ENCODE results near the gene ESPNL. TPM values are rescaled to one million over a fixed set of nuclear protein-coding genes. Genes with fewer than 3 reads are reported as not detected.
"Not testable (repeated sequence)": the region's sequence is repeated elsewhere in the genome, so short reads cannot be mapped to it uniquely, and the experiment has no call there.

The ESPNL gene
- total RNA-seq, 1 experiment from 2014 or later = 1.0 TPM

- H2AFZ ChIP-seq (ENCODE audit: low read length) = no peak overlapping the region
- H3K9ac ChIP-seq (ENCODE audit: low read length) = no peak overlapping the region
- H3K4me2 ChIP-seq (ENCODE audit: low read depth, low read length, poor library complexity, severe bottlenecking) = no peak overlapping the region
- H3K36me3 ChIP-seq (ENCODE audit: insufficient read depth, low read length) = no peaks in the 10 kb centered on the region; the same call in 1 of the 2 replicates
- H3K4me1 ChIP-seq (ENCODE audit: low read length) = peaks cover under 1% of the 10 kb centered on the region; the same call in 1 of the 2 replicates
- H3K79me2 ChIP-seq (ENCODE audit: low read length) = no peaks in the 10 kb centered on the region
- no peaks in the 10 kb centered on the region for H3K9me2 ChIP-seq (replicated peaks; ENCODE audit: insufficient read depth, low read length)
- H4K20me1 ChIP-seq (ENCODE audit: insufficient read depth, low read depth, low read length) = no peaks in the 10 kb centered on the region
- H3K4me3 ChIP-seq (ENCODE audit: low read length) = no peak overlapping the region
- H3K9me3 ChIP-seq (ENCODE audit: low read length) = peaks cover 10% of the 10 kb centered on the region; the same call in 1 of the 2 replicates
- H3K27ac ChIP-seq (ENCODE audit: low read length) = no peak overlapping the region
- no peak for DNase-seq
- H3K27me3 ChIP-seq (ENCODE audit: low read length) = no peaks in the 10 kb centered on the region
Measured at GRCh38 chr2:238114331-238114841, 14.2 kb downstream of the ESPNL start.

DNA sequence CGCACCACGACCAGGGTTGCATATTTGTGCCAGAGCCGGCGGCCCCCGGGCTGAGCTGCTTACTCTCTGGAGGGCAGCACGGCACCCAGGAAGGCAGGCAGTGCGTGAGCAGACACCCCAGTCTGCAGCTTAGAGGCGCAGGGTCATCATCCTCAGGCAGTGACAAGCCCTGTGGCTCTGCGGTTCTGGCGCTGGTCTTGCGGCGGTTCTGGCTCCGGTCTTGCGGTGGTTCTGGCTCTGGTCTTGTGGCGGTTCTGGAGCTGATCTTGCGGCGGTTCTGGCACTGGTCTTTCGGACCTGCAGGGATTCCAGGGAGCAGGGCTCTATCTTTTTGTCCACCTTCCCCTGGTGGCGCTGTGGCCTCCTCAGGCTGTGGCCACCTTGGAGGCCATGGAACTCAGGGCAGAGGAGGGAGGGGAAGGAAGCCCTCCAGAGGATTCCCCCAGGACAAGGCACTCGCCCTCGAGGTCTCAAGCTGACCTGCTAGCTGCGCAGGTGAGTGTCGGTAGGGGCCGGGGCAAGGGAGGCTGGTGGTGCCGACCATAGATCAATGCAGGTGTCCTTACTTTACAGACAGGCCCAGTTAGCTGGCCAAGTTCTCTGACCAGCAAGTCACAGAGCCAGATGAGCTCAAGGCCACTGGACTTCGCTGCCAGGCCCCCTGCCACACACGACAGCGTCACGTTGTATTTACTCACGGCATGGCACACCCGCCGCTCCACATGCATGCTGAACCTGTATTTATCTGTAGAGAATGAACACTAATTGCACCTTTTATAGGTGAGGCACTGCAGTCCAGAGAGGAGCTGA, 14.9 kb downstream of the ESPNL start:
- no peak overlapping the region for H3K27ac ChIP-seq (ENCODE audit: low read length)
- no peak overlapping the region for H3K4me2 ChIP-seq (ENCODE audit: low read depth, low read length, poor library complexity, severe bottlenecking)
- H3K27me3 ChIP-seq (ENCODE audit: low read length) = no peaks in the 10 kb centered on the region
- no peaks in the 10 kb centered on the region for H3K79me2 ChIP-seq (ENCODE audit: low read length)
- H3K9me2 ChIP-seq (replicated peaks; ENCODE audit: insufficient read depth, low read length) = no peaks in the 10 kb centered on the region
- no peak overlapping the region for H2AFZ ChIP-seq (ENCODE audit: low read length)
- no peaks in the 10 kb centered on the region; the same call in 1 of the 2 replicates for H3K36me3 ChIP-seq (ENCODE audit: insufficient read depth, low read length)
- peaks cover 10% of the 10 kb centered on the region; the same call in 1 of the 2 replicates for H3K9me3 ChIP-seq (ENCODE audit: low read length)
- no peaks in the 10 kb centered on the region for H4K20me1 ChIP-seq (ENCODE audit: insufficient read depth, low read depth, low read length)
- no peak overlapping the region for H3K9ac ChIP-seq (ENCODE audit: low read length)
- no peak for DNase-seq
- H3K4me3 ChIP-seq (ENCODE audit: low read length) = no peak overlapping the region
- H3K4me1 ChIP-seq (ENCODE audit: low read length) = no peaks in the 10 kb centered on the region

DNA sequence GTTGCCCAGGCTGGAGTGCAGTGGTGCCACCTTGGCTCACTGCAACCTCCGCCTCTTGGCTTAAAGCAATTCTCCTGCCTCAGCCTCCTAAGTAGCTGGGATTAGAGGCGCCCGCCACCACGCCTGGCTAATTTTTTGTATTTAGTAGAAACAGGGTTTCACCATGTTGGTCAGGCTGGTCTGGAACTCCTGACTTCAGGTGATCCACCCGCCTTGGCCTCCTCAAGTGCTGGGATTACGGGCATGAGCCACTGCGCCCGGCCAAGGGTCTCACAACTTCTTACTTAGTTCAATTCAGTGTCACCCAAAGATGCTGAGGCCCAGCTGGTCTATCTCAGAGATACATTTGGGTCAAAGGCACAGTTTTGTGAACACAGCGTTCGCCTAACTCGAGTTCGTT, 15.6 kb downstream of the ESPNL start:
- H3K4me3 ChIP-seq (ENCODE audit: low read length); H3K27me3 ChIP-seq (ENCODE audit: low read length); H3K27ac ChIP-seq (ENCODE audit: low read length); H3K4me2 ChIP-seq (ENCODE audit: low read depth, low read length, poor library complexity, severe bottlenecking); H4K20me1 ChIP-seq (ENCODE audit: insufficient read depth, low read depth, low read length); H3K79me2 ChIP-seq (ENCODE audit: low read length); H3K9me2 ChIP-seq (replicated peaks; ENCODE audit: insufficient read depth, low read length); H3K36me3 ChIP-seq (ENCODE audit: insufficient read depth, low read length); H2AFZ ChIP-seq (ENCODE audit: low read length); H3K4me1 ChIP-seq (ENCODE audit: low read length); H3K9ac ChIP-seq (ENCODE audit: low read length); DNase-seq: not testable (repeated sequence)
- H3K9me3 ChIP-seq (ENCODE audit: low read length) = peaks cover 10% of the 10 kb centered on the region; the same call in 1 of the 2 replicates

DNA sequence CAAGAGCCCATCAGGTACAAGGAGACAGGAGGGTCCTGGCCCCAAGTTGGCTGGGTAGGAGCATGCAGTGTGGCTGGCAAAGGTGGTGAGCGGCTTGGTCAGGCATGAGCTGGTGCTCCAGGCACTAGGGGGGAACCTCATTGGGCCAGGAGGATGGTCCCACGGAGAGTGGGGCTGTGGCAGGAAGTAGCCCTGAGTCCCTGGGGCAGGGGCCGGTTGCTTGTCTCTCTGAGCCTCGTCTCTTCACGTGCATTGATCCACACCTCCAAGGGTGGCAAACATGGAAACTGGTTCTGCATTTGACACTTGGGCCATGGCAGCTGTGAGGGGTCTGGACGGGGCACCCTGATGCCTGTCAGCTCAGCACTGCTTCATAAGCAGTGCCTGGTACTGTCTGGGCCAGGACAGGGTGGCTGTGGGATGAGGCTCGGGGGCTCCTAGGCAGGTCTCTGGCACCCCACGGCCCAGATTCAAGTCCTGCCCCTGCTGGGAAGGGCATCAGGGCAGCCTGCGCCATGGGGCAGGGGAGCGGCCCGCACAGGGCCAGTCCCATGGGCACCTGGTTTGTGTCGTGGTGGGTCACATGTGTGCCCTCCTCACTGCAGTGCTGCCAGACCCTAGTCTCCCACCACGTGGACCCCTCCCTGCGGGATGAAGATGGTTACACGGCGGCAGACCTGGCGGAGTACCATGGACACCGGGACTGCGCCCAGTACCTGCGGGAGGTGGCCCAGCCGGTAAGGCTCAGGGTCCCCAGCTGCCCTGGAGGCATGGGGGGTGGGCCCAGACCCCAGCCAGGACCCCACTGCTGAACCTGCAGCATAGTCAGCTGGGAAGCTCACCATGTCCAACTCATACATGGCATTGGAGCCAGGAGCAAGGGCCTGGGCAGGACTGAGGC, 16.4 kb downstream of the ESPNL start:
- Histone ChIP-seq H3K4me3 (ENCODE audit: low read length) (no peak overlapping the region), H3K27ac (ENCODE audit: low read length) (no peak overlapping the region), H3K79me2 (ENCODE audit: low read length) (no peaks in the 10 kb centered on the region), H3K4me2 (ENCODE audit: low read depth, low read length, poor library complexity, severe bottlenecking) (no peak overlapping the region), H2AFZ (ENCODE audit: low read length) (no peak overlapping the region), H3K4me1 (ENCODE audit: low read length) (no peaks in the 10 kb centered on the region), H3K27me3 (ENCODE audit: low read length) (no peaks in the 10 kb centered on the region), H4K20me1 (ENCODE audit: insufficient read depth, low read depth, low read length) (no peaks in the 10 kb centered on the region), H3K9me2 (replicated peaks; ENCODE audit: insufficient read depth, low read length) (no peaks in the 10 kb centered on the region), H3K36me3 (ENCODE audit: insufficient read depth, low read length) (no peaks in the 10 kb centered on the region; the same call in 1 of the 2 replicates), H3K9me3 (ENCODE audit: low read length) (peaks cover 7% of the 10 kb centered on the region; the same call in 1 of the 2 replicates), H3K9ac (ENCODE audit: low read length) (no peak overlapping the region)
- DNase-seq = no peak

- no peak overlapping the region for H3K27ac ChIP-seq (ENCODE audit: low read length)
- H3K36me3 ChIP-seq (ENCODE audit: insufficient read depth, low read length) = no peaks in the 10 kb centered on the region; the same call in 1 of the 2 replicates
- H2AFZ ChIP-seq (ENCODE audit: low read length) = no peak overlapping the region
- no peak overlapping the region for H3K9ac ChIP-seq (ENCODE audit: low read length)
- DNase-seq = no peak
- peaks cover 4% of the 10 kb centered on the region; the same call in 1 of the 2 replicates for H3K9me3 ChIP-seq (ENCODE audit: low read length)
- H3K4me1 ChIP-seq (ENCODE audit: low read length) = no peaks in the 10 kb centered on the region
- H4K20me1 ChIP-seq (ENCODE audit: insufficient read depth, low read depth, low read length) = no peaks in the 10 kb centered on the region
- H3K4me3 ChIP-seq (ENCODE audit: low read length) = no peak overlapping the region
- no peaks in the 10 kb centered on the region for H3K27me3 ChIP-seq (ENCODE audit: low read length)
- no peak overlapping the region for H3K4me2 ChIP-seq (ENCODE audit: low read depth, low read length, poor library complexity, severe bottlenecking)
- H3K9me2 ChIP-seq (replicated peaks; ENCODE audit: insufficient read depth, low read length) = no peaks in the 10 kb centered on the region
- no peaks in the 10 kb centered on the region for H3K79me2 ChIP-seq (ENCODE audit: low read length)
Measured at GRCh38 chr2:238117199-238118154, 17.3 kb downstream of the ESPNL start.

- Histone ChIP-seq H2AFZ (ENCODE audit: low read length) (no peak overlapping the region), H4K20me1 (ENCODE audit: insufficient read depth, low read depth, low read length) (no peaks in the 10 kb centered on the region), H3K4me2 (ENCODE audit: low read depth, low read length, poor library complexity, severe bottlenecking) (no peak overlapping the region), H3K9ac (ENCODE audit: low read length) (no peak overlapping the region), H3K27ac (ENCODE audit: low read length) (no peak overlapping the region), H3K27me3 (ENCODE audit: low read length) (no peaks in the 10 kb centered on the region), H3K4me1 (ENCODE audit: low read length) (no peaks in the 10 kb centered on the region), H3K9me2 (replicated peaks; ENCODE audit: insufficient read depth, low read length) (no peaks in the 10 kb centered on the region), H3K79me2 (ENCODE audit: low read length) (no peaks in the 10 kb centered on the region), H3K4me3 (ENCODE audit: low read length) (no peak overlapping the region), H3K36me3 (ENCODE audit: insufficient read depth, low read length) (no peaks in the 10 kb centered on the region), H3K9me3 (ENCODE audit: low read length) (no peaks in the 10 kb centered on the region)
- no peak for DNase-seq
Measured at GRCh38 chr2:238119756-238120462, 19.8 kb downstream of the ESPNL start.
